D721Med (cell line): ENCODE data around the gene SPACA9.

Source experiments
- DNase-seq: peaks from one replicate; pipeline ENCODE4 v3.0.0; 2011; ENCODE audit warnings: low spot score; ENCODE audit not compliant: insufficient read length
- FAIRE-seq: peaks from 2 replicates; lab custom pipeline; 2011; peaks lifted over from hg19 to GRCh38; lab: Jason Lieb, UNC
- CTCF ChIP-seq: IDR thresholded peaks from 2 replicates; pipeline ENCODE4 v1.5.1; 2012; ENCODE audit warnings: mild to moderate bottlenecking, control low read depth; ENCODE audit not compliant: insufficient read depth; ENCODE audit errors: missing control alignments

Gene SPACA9

DNA sequence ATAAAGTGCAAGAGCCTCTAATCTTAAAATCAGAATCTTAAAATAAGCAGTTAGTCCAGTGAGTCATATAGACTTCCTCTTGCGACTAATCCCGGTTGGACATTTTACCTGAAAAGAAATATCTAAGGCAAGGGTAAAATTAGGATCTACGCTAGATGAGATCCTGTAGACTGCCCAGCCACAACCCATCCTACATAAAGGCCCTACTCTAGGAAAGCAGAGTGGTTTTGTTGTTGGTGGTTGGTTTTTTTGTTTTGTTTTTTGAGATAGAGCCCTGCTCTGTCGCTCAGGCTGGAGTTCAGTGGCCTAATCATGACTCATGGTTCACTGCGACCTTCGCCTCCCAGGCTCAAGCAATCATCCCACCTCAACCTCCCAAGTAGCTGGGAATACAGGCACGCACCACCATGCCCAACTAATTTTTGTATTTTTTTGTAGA, 58.8 kb downstream of the SPACA9 start:
- TF ChIP-seq CTCF = no peak
- no peak for FAIRE-seq

GRCh38 chr9:132939169-132939568, 60.5 kb downstream of the SPACA9 start:
- FAIRE-seq (no peak), DNase-seq (no peak)
- TF ChIP-seq CTCF = no peak

More for the DNA sequence above, 58.8 kb downstream of the SPACA9 start:
- no peak for DNase-seq
